Keratinocyte (primary cell): ENCODE data around the gene TMEM132E. TPM values are rescaled to one million over a fixed set of nuclear protein-coding genes. Genes with fewer than 3 reads are reported as not detected.

Experiments used
- DNase-seq: peaks from one replicate; pipeline ENCODE4 v3.0.0-alpha.2; 2011; ENCODE audit warnings: low read depth, missing footprints, low spot score
- FAIRE-seq: peaks from 2 replicates; lab custom pipeline; 2011; peaks lifted over from hg19 to GRCh38; lab: Jason Lieb, UNC
- H2AFZ ChIP-seq: 2 replicates; pipeline ENCODE4 v1.6.0; 2012; ENCODE audit warnings: low read length, control low read depth, inconsistent platforms; ENCODE audit not compliant: control insufficient read depth
- H3K27ac ChIP-seq: 2 replicates; pipeline ENCODE4 v1.5.1; 2011; ENCODE audit warnings: low read length; ENCODE audit not compliant: control insufficient read depth, insufficient read depth
- H3K27me3 ChIP-seq: 3 replicates; pipeline ENCODE4 v1.6.0; 2011; ENCODE audit warnings: low read length; ENCODE audit not compliant: control insufficient read depth, insufficient read depth; ENCODE audit errors: extremely low read depth
- H3K36me3 ChIP-seq, 2 experiments: 2 replicates in 1 of 2; 3 replicates in 1 of 2; pipeline ENCODE4 v1.5.1; 2011; ENCODE audit warnings: low read length in 2 of 2, mild to moderate bottlenecking in 1 of 2; ENCODE audit not compliant: control insufficient read depth in 2 of 2, insufficient read depth in 2 of 2; ENCODE audit errors: extremely low read depth in 1 of 2
- H3K4me1 ChIP-seq: 3 replicates; pipeline ENCODE4 v1.5.1; 2011; ENCODE audit warnings: low read length; ENCODE audit not compliant: control insufficient read depth, insufficient read depth; ENCODE audit errors: extremely low read depth
- H3K4me2 ChIP-seq: 3 replicates; pipeline ENCODE4 v1.6.0; 2011; ENCODE audit warnings: low read depth, low read length; ENCODE audit not compliant: control insufficient read depth, insufficient read depth; ENCODE audit errors: extremely low read depth
- H3K4me3 ChIP-seq, 3 experiments: fragments of 200-600 bp in 1 of 3; sonication (generic) in 1 of 3; 2 replicates in 2 of 3; 3 replicates in 1 of 3; pipeline ENCODE4 v1.5.1; 2011 to 2016; ENCODE audit warnings: low read length in 3 of 3, mild to moderate bottlenecking in 3 of 3, control low read depth in 2 of 3, inconsistent platforms in 1 of 3, low read depth in 1 of 3, mixed read lengths in 1 of 3, mixed run types in 1 of 3, moderate library complexity in 1 of 3; ENCODE audit not compliant: control insufficient read depth in 2 of 3, insufficient read depth in 2 of 3; ENCODE audit errors: extremely low read depth in 1 of 3
- H3K79me2 ChIP-seq: 2 replicates; pipeline ENCODE4 v1.6.0; 2012; ENCODE audit warnings: low read length; ENCODE audit not compliant: control insufficient read depth, insufficient read depth
- H3K9ac ChIP-seq: 3 replicates; pipeline ENCODE4 v1.6.0; 2011; ENCODE audit warnings: low read length; ENCODE audit not compliant: control insufficient read depth, insufficient read depth; ENCODE audit errors: extremely low read depth
- H3K9me1 ChIP-seq: 3 replicates; pipeline ENCODE4 v1.6.0; 2011; ENCODE audit warnings: low read length; ENCODE audit not compliant: control insufficient read depth, insufficient read depth; ENCODE audit errors: extremely low read depth
- H3K9me3 ChIP-seq: 2 replicates; pipeline ENCODE4 v1.5.1; 2012; ENCODE audit warnings: low read depth, low read length; ENCODE audit not compliant: control insufficient read depth
- H4K20me1 ChIP-seq: 3 replicates; pipeline ENCODE4 v1.6.0; 2011; ENCODE audit warnings: low read length; ENCODE audit not compliant: control insufficient read depth, insufficient read depth; ENCODE audit errors: extremely low read depth
- CTCF ChIP-seq, 3 experiments: IDR thresholded peaks in 1 of 3; conservative IDR thresholded peaks in 1 of 3; optimal IDR thresholded peaks in 1 of 3; 2 replicates in 2 of 3; 3 replicates in 1 of 3; pipeline versions ENCODE3 to v1.5.1; 2011; ENCODE audit warnings: low read length in 3 of 3, mild to moderate bottlenecking in 3 of 3, moderate library complexity in 2 of 3, control low read depth in 1 of 3, inconsistent platforms in 1 of 3; ENCODE audit not compliant: insufficient read depth in 2 of 3; ENCODE audit errors: extremely low read depth in 1 of 3
- EZH2 ChIP-seq: IDR thresholded peaks from one replicate; pipeline ENCODE4 v1.6.1; 2012; ENCODE audit warnings: inconsistent platforms, mild to moderate bottlenecking, low read length, moderate library complexity
- dilution Hi-C: fragments of 300-500 bp; cut with MboI; formaldehyde crosslinking; loops from one replicate; pipeline ENCODE4 v1.7.0; 2020; ENCODE audit warnings: low sequenced_read_pairs; ENCODE audit not compliant: extremely low pct_ligation_motif_present
- polyA plus RNA-seq, 5 experiments: library from polyadenylated mRNA; depleted of rRNA in 3 of 5; stranded (reverse) in 3 of 5; stranded (forward) in 1 of 5; unstranded in 1 of 5; fragments of >200 nt; gene quantifications; 1 replicate in 1 of 5; 2 replicates in 3 of 5; 3 replicates in 1 of 5; pipeline versions ENCODE4 v1.2.1 to v1.2.3, GENCODE V29; 2011 to 2012; ENCODE audit warnings: missing spikeins in 2 of 5, low read depth in 1 of 5, low replicate concordance in 1 of 5

TMEM132E gene
- polyA plus RNA-seq, 1 donor (not counting 4 experiments of a cell fraction or from before 2014, with no cell fraction given) = not detected

GRCh38 chr17:34580685-34581445, 1.5 kb downstream of the TMEM132E start:
- peak; percentile 53 for TF ChIP-seq EZH2
- no peak for TF ChIP-seq CTCF (optimal IDR thresholded peaks at IDR 0.05 in 1 of 3, IDR thresholded peaks at IDR 0.05 in 1 of 3, conservative IDR thresholded peaks at IDR 0.05 in 1 of 3; ENCODE audit: extremely low read depth in 1 of 3, insufficient read depth in 2 of 3, low read length in 3 of 3)
- H3K9me1 ChIP-seq = no peaks in the 10 kb centered on the region
- H3K4me3 ChIP-seq = no peak overlapping the region
- H3K79me2 ChIP-seq = no peaks in the 10 kb centered on the region
- no peaks in the 10 kb centered on the region for H3K9me3 ChIP-seq
- peaks cover 3% of the 10 kb centered on the region for H3K4me1 ChIP-seq
- no peak overlapping the region for H2AFZ ChIP-seq
- no peak overlapping the region for H3K27ac ChIP-seq
- H4K20me1 ChIP-seq = no peaks in the 10 kb centered on the region
- dilution Hi-C loops = no loop called here
- no peak overlapping the region for H3K9ac ChIP-seq
- DNase-seq (no peak), FAIRE-seq (no peak)
- H3K4me2 ChIP-seq = no peak overlapping the region
- H3K36me3 ChIP-seq = no peaks in the 10 kb centered on the region
- H3K27me3 ChIP-seq = peaks cover 93% of the 10 kb centered on the region

DNA sequence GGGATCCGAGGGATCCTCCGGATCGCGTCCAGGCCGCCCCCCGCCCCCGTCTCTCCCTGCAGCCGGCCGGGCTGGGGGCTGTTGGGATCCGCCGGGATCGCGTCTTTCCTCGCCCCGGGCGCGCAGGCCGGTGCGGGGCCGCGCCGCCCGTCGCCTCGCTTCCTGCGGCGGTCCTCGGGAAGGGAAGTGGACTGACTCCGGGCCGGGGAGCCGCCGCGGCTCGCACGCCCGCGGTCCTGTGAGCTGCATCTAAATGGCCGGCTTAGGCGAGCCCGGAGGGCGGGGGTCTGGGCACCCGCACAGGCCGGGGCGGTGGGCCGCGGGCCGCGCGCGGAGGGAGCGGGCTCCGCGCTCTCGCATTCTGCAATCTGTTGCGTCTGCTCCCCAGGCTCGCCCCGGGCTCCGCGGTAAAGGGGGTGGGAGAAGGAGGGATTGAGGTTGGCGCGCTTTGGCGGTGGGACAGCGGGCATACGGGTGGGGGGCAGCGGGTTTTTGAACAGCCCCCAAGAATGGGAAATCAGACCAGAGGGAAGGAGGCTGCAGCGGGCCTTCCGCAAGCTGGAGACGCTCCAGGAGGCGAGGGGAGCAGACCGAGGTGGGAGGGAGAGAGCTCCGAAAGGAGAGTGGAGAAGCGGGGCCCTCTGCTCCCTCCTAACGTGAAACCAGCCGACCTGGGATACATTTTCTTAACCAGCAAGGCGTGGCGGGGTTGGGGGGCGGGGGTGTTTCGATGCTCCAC, 2.2 kb downstream of the TMEM132E start:
- Histone ChIP-seq H3K27me3 (peaks cover 91% of the 10 kb centered on the region), H4K20me1 (no peaks in the 10 kb centered on the region), H3K9ac (no peak overlapping the region), H2AFZ (no peak overlapping the region), H3K4me3 (no peak overlapping the region), H3K9me3 (no peaks in the 10 kb centered on the region), H3K36me3 (no peaks in the 10 kb centered on the region), H3K9me1 (no peaks in the 10 kb centered on the region), H3K4me2 (no peak overlapping the region), H3K27ac (no peak overlapping the region), H3K4me1 (peaks cover 3% of the 10 kb centered on the region), H3K79me2 (no peaks in the 10 kb centered on the region)
- DNase-seq (no peak), FAIRE-seq (no peak)
- peak; percentile 66 for TF ChIP-seq EZH2
- TF ChIP-seq CTCF (optimal IDR thresholded peaks at IDR 0.05 in 1 of 3, IDR thresholded peaks at IDR 0.05 in 1 of 3, conservative IDR thresholded peaks at IDR 0.05 in 1 of 3; ENCODE audit: extremely low read depth in 1 of 3, insufficient read depth in 2 of 3, low read length in 3 of 3) = no peak
- dilution Hi-C loops = no loop called here
